ENCODE measurements around the gene DLAT.

DNA sequence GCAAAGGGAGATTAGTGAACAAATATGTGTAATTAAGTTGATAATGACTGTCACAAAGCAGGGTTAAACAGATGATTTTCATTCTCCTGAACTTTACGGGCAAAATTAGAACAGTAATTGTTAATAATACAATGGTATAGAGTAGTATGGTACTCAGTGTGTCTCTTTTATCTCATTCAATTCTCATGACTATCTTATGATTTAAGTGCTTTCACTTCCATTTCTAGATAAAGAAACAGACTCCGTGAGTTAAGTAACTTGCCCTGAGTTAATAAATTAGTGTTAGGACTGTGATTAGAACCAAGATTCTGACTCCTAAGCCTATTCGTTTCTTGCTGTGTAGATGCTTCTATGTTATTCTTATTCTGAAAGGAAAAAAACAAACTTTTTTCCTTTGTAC, 26.6 kb downstream of the DLAT start:
- TF ChIP-seq POLR2AphosphoS5 (IDR thresholded peaks at IDR 0.05): no peak
- TF ChIP-seq, protein P1, sequence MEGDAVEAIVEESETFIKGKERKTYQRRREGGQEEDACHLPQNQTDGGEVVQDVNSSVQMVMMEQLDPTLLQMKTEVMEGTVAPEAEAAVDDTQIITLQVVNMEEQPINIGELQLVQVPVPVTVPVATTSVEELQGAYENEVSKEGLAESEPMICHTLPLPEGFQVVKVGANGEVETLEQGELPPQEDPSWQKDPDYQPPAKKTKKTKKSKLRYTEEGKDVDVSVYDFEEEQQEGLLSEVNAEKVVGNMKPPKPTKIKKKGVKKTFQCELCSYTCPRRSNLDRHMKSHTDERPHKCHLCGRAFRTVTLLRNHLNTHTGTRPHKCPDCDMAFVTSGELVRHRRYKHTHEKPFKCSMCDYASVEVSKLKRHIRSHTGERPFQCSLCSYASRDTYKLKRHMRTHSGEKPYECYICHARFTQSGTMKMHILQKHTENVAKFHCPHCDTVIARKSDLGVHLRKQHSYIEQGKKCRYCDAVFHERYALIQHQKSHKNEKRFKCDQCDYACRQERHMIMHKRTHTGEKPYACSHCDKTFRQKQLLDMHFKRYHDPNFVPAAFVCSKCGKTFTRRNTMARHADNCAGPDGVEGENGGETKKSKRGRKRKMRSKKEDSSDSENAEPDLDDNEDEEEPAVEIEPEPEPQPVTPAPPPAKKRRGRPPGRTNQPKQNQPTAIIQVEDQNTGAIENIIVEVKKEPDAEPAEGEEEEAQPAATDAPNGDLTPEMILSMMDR (IDR thresholded peaks at IDR 0.05): no peak
